Measurements from ENCODE around the gene UNC80. TPM values are rescaled to one million over a fixed set of nuclear protein-coding genes. Genes with fewer than 3 reads are reported as not detected.
"Not testable (repeated sequence)": the region's sequence is repeated elsewhere in the genome, so short reads cannot be mapped to it uniquely, and the experiment has no call there.

The UNC80 gene
- total RNA-seq, 1 experiment from 2014 or later: not detected

GRCh38 chr2:209773377-209773776 lies 1.7 kb downstream of the UNC80 start:
- no peak overlapping the region for H3K4me3 ChIP-seq
- H3K27me3 ChIP-seq (replicated peaks): peaks cover 3% of the 10 kb centered on the region; the same call in 1 of the 2 replicates
- H3K36me3 ChIP-seq: no peaks in the 10 kb centered on the region
- no peak overlapping the region for H3K27ac ChIP-seq
- DNase-seq (ENCODE audit: low read depth in 1 of 2, low spot score in 2 of 2): no peak
- 0 out of 2 replicates have a peak, but pooled peaks cover 4% of the 10 kb centered on the region for H3K4me1 ChIP-seq (replicated peaks)
- no peaks in the 10 kb centered on the region for H3K9me3 ChIP-seq (replicated peaks)

GRCh38 chr2:209787416-209787815 lies 15.8 kb downstream of the UNC80 start:
- no peaks in the 10 kb centered on the region for H3K4me1 ChIP-seq (replicated peaks)
- no peaks in the 10 kb centered on the region; the same call in 1 of the 2 replicates for H3K27me3 ChIP-seq (replicated peaks)
- H3K4me3 ChIP-seq: no peak overlapping the region
- DNase-seq (ENCODE audit: low read depth in 1 of 2, low spot score in 2 of 2): no peak
- H3K9me3 ChIP-seq (replicated peaks): no peaks in the 10 kb centered on the region
- H3K27ac ChIP-seq: no peak overlapping the region
- H3K36me3 ChIP-seq: no peaks in the 10 kb centered on the region

GRCh38 chr2:209788925-209789324 lies 17.3 kb downstream of the UNC80 start:
- DNase-seq (ENCODE audit: low read depth in 1 of 2, low spot score in 2 of 2): no peak
- H3K36me3 ChIP-seq: no peaks in the 10 kb centered on the region
- no peaks in the 10 kb centered on the region; the same call in 1 of the 2 replicates for H3K27me3 ChIP-seq (replicated peaks)
- H3K4me1 ChIP-seq (replicated peaks): no peaks in the 10 kb centered on the region
- no peak overlapping the region for H3K27ac ChIP-seq
- H3K9me3 ChIP-seq (replicated peaks): no peaks in the 10 kb centered on the region
- no peak overlapping the region for H3K4me3 ChIP-seq

GRCh38 chr2:209790066-209790728 lies 18.6 kb downstream of the UNC80 start:
- no peaks in the 10 kb centered on the region for H3K9me3 ChIP-seq (replicated peaks)
- H3K27me3 ChIP-seq (replicated peaks): no peaks in the 10 kb centered on the region; the same call in 1 of the 2 replicates
- peak in 1 of 2 experiments; percentile 2 for DNase-seq (ENCODE audit: low read depth in 1 of 2, low spot score in 2 of 2)
- H3K27ac ChIP-seq: no peak overlapping the region
- H3K4me1 ChIP-seq (replicated peaks): no peaks in the 10 kb centered on the region
- H3K4me3 ChIP-seq: peak overlapping the region; percentile 24
- H3K36me3 ChIP-seq: no peaks in the 10 kb centered on the region

GRCh38 chr2:209791151-209791550 lies 19.5 kb downstream of the UNC80 start:
- Histone ChIP-seq H3K9me3 (replicated peaks) (no peaks in the 10 kb centered on the region), H3K4me1 (replicated peaks) (no peaks in the 10 kb centered on the region), H3K4me3 (no peak overlapping the region), H3K27me3 (replicated peaks) (no peaks in the 10 kb centered on the region; the same call in 1 of the 2 replicates), H3K27ac (no peak overlapping the region), H3K36me3 (no peaks in the 10 kb centered on the region)
- DNase-seq (ENCODE audit: low read depth in 1 of 2, low spot score in 2 of 2): no peak

- H3K9me3 ChIP-seq (replicated peaks); H3K4me3 ChIP-seq; DNase-seq (ENCODE audit: low read depth in 1 of 2, low spot score in 2 of 2); H3K36me3 ChIP-seq; H3K27me3 ChIP-seq (replicated peaks); H3K4me1 ChIP-seq (replicated peaks); H3K27ac ChIP-seq: not testable (repeated sequence)
Measured at GRCh38 chr2:209795425-209795824, 23.8 kb downstream of the UNC80 start.

- H3K27me3 ChIP-seq (replicated peaks): no peaks in the 10 kb centered on the region
- no peak overlapping the region for H3K4me3 ChIP-seq
- H3K36me3 ChIP-seq: no peaks in the 10 kb centered on the region
Measured at GRCh38 chr2:209805351-209805750, 33.7 kb downstream of the UNC80 start.

GRCh38 chr2:209806318-209806717 lies 34.7 kb downstream of the UNC80 start:
- no peak overlapping the region for H3K4me3 ChIP-seq
- no peaks in the 10 kb centered on the region for H3K4me1 ChIP-seq (replicated peaks)
- H3K27me3 ChIP-seq (replicated peaks): no peaks in the 10 kb centered on the region
- no peaks in the 10 kb centered on the region for H3K36me3 ChIP-seq
- DNase-seq (ENCODE audit: low read depth in 1 of 2, low spot score in 2 of 2): no peak
- no peak overlapping the region for H3K27ac ChIP-seq
- no peaks in the 10 kb centered on the region for H3K9me3 ChIP-seq (replicated peaks)

More at GRCh38 chr2:209805351-209805750, 33.7 kb downstream of the UNC80 start:
- DNase-seq (ENCODE audit: low read depth in 1 of 2, low spot score in 2 of 2): no peak
- no peaks in the 10 kb centered on the region for H3K9me3 ChIP-seq (replicated peaks)
- H3K4me1 ChIP-seq (replicated peaks): no peaks in the 10 kb centered on the region
- H3K27ac ChIP-seq: no peak overlapping the region

GRCh38 chr2:209808521-209808920 lies 36.9 kb downstream of the UNC80 start:
- no peak for DNase-seq (ENCODE audit: low read depth in 1 of 2, low spot score in 2 of 2)
- H3K36me3 ChIP-seq: no peaks in the 10 kb centered on the region
- H3K4me1 ChIP-seq (replicated peaks): no peaks in the 10 kb centered on the region
- no peak overlapping the region for H3K27ac ChIP-seq
- no peaks in the 10 kb centered on the region for H3K27me3 ChIP-seq (replicated peaks)
- no peaks in the 10 kb centered on the region for H3K9me3 ChIP-seq (replicated peaks)
- no peak overlapping the region for H3K4me3 ChIP-seq

GRCh38 chr2:209809256-209809655 lies 37.6 kb downstream of the UNC80 start:
- no peaks in the 10 kb centered on the region for H3K27me3 ChIP-seq (replicated peaks)
- DNase-seq (ENCODE audit: low read depth in 1 of 2, low spot score in 2 of 2): no peak
- H3K4me3 ChIP-seq: no peak overlapping the region
- H3K9me3 ChIP-seq (replicated peaks): no peaks in the 10 kb centered on the region
- H3K36me3 ChIP-seq: no peaks in the 10 kb centered on the region
- H3K27ac ChIP-seq: no peak overlapping the region
- H3K4me1 ChIP-seq (replicated peaks): no peaks in the 10 kb centered on the region

- no peaks in the 10 kb centered on the region for H3K9me3 ChIP-seq (replicated peaks)
- no peak overlapping the region for H3K27ac ChIP-seq
- H3K27me3 ChIP-seq (replicated peaks): no peaks in the 10 kb centered on the region
- H3K4me1 ChIP-seq (replicated peaks): no peaks in the 10 kb centered on the region
- no peak overlapping the region for H3K4me3 ChIP-seq
- no peaks in the 10 kb centered on the region for H3K36me3 ChIP-seq
- DNase-seq (ENCODE audit: low read depth in 1 of 2, low spot score in 2 of 2): no peak
Measured at GRCh38 chr2:209817844-209818271, 46.2 kb downstream of the UNC80 start.

- Histone ChIP-seq H3K9me3 (replicated peaks) (no peaks in the 10 kb centered on the region), H3K36me3 (no peaks in the 10 kb centered on the region), H3K27me3 (replicated peaks) (no peaks in the 10 kb centered on the region), H3K4me1 (replicated peaks) (no peaks in the 10 kb centered on the region), H3K27ac (no peak overlapping the region), H3K4me3 (no peak overlapping the region)
- DNase-seq (ENCODE audit: low read depth in 1 of 2, low spot score in 2 of 2): no peak
Measured at GRCh38 chr2:209818939-209819338, 47.3 kb downstream of the UNC80 start.

GRCh38 chr2:209821806-209822205 lies 50.2 kb downstream of the UNC80 start:
- no peaks in the 10 kb centered on the region for H3K9me3 ChIP-seq (replicated peaks)
- H3K27ac ChIP-seq: no peak overlapping the region
- DNase-seq (ENCODE audit: low read depth in 1 of 2, low spot score in 2 of 2): no peak
- no peaks in the 10 kb centered on the region for H3K4me1 ChIP-seq (replicated peaks)
- no peaks in the 10 kb centered on the region for H3K27me3 ChIP-seq (replicated peaks)
- H3K36me3 ChIP-seq: no peaks in the 10 kb centered on the region
- no peak overlapping the region for H3K4me3 ChIP-seq

- no peaks in the 10 kb centered on the region for H3K27me3 ChIP-seq (replicated peaks)
- no peak for DNase-seq (ENCODE audit: low read depth in 1 of 2, low spot score in 2 of 2)
- H3K4me1 ChIP-seq (replicated peaks): no peaks in the 10 kb centered on the region
- no peaks in the 10 kb centered on the region for H3K36me3 ChIP-seq
- no peak overlapping the region for H3K4me3 ChIP-seq
- H3K27ac ChIP-seq: no peak overlapping the region
- no peaks in the 10 kb centered on the region for H3K9me3 ChIP-seq (replicated peaks)
Measured at GRCh38 chr2:209823484-209823883, 51.9 kb downstream of the UNC80 start.

- no peak overlapping the region for H3K4me3 ChIP-seq
- no peaks in the 10 kb centered on the region for H3K9me3 ChIP-seq (replicated peaks)
- H3K4me1 ChIP-seq (replicated peaks): no peaks in the 10 kb centered on the region
- no peaks in the 10 kb centered on the region for H3K36me3 ChIP-seq
- H3K27ac ChIP-seq: no peak overlapping the region
- no peaks in the 10 kb centered on the region for H3K27me3 ChIP-seq (replicated peaks)
- DNase-seq (ENCODE audit: low read depth in 1 of 2, low spot score in 2 of 2): no peak
Measured at GRCh38 chr2:209824391-209824790, 52.8 kb downstream of the UNC80 start.
